Endometrial microvascular endothelial cells (primary cell): ENCODE data around the gene NTM. TPM values are rescaled to one million over a fixed set of nuclear protein-coding genes. Genes with fewer than 3 reads are reported as not detected.

ENCODE experiments used
- in situ Hi-C: cut with HindIII; loops from 2 replicates; pipeline ENCODE4 v1.10.0; 2017; ENCODE audit warnings: low sequenced_read_pairs, low pct_unique_long_range_greater_than_20kb; ENCODE audit errors: inconsistent ontology term
- total RNA-seq: library from RNA; depleted of rRNA; stranded (reverse); fragments of >200 nt; gene quantifications from one replicate; pipeline ENCODE4 v1.2.3, GENCODE V29; 2015; ENCODE audit errors: inconsistent ontology term

NTM gene
- total RNA-seq, 1 donor from 2014 or later, result 4.3 TPM

DNA sequence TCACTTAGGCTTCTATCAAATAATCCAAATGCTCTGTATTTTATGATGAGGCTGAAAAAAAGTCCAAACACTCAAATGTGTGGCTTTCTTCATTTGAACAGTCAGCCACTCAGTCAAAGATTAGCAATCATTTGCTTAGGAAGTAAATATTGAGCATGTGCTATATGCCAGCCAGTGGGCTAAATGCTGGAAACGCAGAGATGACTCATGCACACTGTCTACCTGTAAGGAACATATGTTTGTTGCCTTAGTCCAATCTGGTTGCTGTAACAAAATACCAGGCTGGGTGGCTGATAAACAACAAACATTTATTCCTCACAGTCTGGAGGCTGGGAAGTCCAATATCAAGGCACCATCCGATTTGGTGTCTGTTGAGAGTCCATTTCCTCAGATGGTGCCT is 617.3 kb downstream of the NTM start:
- in situ Hi-C loops, result no loop called here

DNA sequence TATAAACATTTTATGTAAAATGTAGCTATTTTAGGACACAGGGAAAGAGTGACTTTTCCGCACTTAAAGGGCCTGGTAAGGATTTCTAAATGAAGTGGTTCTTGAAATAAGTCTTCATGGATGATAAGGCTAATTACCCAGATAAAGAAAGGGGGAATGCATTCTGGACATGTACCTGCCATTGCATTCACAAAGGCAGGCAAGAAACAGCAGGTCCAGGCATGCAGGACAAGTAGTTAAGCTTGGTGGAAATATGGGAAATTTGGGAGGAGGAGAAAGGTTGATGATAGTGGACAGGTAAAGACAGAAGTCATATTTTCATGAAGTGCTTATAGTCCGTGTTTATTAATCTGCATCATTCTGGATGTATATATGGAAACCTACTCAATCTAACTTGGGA is 621.2 kb downstream of the NTM start:
- in situ Hi-C loops, result no loop called here

DNA sequence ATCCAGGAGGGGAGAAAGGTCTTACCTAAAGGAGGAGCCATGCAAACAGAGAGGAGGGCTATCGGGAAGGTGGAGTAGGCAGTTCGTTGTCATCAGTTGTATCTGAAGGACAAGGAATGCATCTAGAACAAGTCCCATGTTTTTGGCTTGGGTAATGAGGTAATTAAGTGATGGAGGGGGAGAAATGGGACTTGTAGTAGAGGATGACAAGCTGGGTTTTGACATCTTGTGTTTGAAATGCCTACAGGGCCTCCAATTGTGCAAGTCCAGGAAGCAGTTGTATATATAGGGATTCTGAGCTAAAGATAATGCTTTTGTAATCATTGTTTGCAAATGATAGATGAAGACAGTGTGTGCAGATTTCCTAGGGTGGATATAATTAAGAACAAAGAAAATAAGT is 622.8 kb downstream of the NTM start:
- in situ Hi-C loops, result no loop called here

DNA sequence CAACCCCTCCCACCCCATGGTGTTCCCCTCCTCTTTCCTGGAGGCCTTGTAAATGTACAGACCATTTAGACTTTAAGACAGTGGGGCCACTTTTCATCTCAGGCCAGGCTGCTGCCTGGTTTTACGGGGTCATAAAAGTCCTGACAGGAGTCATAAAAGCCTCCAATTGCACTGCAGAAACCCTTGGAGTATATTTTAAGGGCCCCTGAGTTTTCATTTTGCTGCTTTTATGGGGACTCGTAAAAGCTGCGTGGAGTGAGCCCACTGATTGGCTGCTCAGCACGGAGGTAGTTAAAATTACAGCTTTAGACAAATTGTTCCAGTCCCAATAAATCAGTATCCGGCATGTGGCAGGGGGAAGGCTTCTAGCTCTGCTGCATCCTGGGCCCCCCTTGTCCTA is 627.6 kb downstream of the NTM start:
- in situ Hi-C loops, result no loop called here

DNA sequence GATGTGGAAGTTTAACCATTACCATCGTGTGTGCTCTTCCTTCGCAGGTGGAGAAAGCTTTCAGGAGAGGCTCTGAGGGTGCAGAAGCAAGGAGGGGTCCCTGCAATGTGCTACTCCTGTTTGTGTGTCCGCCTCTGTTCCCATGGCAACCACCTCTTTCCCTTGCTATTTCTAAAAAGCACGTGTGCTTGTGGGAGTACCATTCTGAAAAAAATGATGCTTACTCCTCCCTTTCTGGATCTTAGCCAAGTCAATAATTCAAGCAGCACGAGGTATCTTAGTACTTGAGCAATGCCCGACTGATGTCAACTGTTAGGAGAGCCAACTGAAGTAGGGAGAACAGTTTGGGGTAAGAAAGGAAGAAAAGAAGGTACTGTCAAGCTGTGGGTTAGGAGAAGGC is 628.7 kb downstream of the NTM start:
- in situ Hi-C loops, result no loop called here

DNA sequence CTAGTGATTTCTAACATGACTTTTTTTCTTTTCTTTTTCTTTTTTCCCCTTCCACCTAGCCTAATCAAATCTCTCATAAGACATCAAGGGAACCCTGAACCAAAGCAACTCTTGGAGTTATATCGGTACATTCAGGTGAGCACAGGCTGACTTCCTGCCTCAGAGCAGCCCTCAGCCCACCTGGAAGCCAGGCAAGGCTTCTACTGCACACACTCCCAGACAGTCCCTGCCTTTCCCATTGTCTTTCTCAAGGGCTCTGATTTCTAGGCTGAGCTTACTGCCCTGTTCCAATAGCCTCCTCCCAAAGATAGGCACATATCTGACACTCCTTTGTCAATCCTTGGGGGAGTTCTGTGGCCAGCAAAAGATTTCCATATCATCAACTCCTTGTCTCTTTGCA is 629.5 kb downstream of the NTM start:
- in situ Hi-C loops, result no loop called here

DNA sequence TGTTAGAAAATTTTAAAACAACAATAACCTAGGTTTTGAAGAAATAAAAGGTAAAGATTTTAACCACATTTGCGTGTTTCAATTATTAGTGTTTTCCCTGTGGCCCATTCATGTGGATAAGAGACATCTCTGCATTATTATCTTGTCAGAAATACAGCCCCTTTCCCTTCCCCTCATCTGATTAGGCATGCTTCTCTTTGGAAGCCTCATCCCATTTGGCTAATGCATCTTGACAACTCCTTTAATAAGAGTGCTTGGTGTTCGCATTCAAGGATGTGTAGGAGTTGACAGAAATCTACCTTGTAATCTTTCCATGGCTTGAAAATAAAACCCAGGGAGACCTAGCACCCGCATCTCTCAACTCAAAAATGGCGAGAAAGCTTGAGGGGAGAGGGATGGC is 635.5 kb downstream of the NTM start:
- in situ Hi-C loops, result no loop called here

DNA sequence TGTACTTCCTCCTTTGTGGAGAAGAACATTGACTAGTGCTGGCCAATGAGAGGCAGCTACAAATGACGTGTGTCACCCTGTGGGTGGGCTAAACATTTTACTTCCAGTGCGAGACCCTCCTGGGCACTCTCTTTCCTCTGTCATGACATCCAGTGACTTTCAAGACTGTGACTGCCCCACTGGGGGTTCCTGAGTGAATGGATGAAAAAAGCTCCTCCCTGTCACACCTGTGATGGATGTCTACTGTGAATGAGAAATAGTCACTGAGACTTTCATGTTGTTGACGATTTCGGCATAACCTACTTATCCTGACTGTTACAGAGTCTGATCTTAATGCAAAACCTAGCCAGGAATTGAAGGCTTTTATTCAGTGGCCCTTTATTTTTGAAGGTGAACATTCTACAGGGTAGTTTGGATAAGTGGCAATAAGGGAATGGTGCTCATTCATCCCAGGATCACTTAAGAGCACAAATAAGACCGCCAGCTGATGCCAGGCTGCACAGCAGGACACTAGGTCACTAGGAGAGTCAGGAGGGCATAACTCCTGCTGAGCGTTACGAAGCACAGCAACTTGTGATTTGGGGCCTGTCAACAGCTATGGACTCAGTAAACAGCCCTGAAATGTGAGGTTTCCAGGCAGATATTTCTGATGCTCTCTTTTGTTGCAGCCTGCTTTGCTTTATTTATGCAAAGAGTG is 636.6 kb downstream of the NTM start:
- in situ Hi-C loops, result no loop called here

DNA sequence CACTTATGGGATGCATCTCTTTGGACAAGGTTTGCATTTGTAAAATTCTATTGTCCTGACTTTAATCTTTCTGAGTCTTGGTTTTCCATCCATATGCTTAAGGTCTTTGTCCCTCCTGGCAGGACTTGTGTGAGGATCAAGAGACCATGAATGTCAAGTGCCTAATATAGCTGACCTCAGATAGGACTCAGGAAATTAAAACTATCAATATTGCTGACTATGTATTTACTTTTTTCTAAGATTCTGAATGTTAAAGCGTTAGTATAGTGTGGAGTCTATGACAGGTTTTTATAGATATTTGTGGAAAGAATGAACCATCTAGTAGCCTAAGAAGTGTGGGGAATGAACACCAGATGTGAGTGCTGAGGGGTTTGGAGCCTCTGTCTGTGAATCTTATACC is 637.8 kb downstream of the NTM start:
- in situ Hi-C loops, result no loop called here

DNA sequence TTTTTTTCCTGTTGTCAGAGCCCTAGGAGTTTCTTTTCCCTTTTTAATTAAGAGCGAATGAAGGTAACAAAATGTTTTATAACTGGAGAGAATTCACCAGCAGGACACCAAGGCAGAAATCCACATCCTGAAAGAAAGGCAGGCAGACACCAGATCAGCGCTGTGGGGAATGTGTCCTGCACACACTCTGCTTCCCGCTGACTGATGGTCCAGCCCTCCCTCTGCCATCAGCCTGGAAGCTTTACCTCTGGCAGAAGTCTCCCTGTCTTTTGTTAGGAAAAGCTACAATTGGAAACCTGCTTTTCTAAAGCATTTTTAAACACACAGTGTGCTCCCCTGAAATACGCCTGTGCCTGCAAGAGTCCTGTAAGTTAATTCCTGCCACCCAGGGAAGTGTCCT is 638.5 kb downstream of the NTM start:
- in situ Hi-C loops, result no loop called here

DNA sequence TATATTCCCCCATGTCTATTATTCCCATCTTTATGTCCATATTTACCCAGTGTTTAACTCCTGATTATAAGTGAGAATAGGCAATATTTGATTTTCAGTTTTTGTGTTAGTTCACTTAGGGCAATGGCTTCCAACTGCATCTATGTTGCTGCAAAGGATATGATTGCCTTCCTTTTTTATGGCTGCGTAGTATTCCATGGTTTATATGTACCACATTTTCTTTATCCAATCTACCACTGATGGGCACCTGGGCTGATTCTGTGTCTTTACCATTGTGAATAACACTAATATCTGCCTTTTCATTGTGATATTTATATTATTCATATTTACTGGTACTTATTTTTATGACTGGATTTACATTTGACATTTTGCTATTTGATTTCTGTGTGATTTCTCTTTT is 649.6 kb downstream of the NTM start:
- in situ Hi-C loops, result no loop called here

DNA sequence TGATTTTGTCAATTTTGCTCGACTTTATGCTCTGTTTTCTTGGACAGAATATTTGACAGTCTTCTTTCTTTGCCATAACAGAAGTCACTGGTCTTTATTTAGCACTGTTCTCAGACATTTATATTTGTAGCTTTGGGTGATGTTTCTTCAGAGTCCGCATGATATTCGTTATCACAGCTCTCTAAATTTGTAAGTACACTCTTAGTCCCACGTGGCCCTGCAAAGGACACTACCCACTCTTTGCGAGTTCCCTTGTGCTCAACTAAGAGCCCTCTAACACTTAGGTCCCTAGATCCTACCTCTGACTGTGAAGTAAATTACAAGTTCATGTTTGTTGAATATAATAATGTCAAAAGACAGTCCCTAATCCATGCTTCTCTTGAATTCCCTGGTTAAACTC is 651.9 kb downstream of the NTM start:
- in situ Hi-C loops, result no loop called here

DNA sequence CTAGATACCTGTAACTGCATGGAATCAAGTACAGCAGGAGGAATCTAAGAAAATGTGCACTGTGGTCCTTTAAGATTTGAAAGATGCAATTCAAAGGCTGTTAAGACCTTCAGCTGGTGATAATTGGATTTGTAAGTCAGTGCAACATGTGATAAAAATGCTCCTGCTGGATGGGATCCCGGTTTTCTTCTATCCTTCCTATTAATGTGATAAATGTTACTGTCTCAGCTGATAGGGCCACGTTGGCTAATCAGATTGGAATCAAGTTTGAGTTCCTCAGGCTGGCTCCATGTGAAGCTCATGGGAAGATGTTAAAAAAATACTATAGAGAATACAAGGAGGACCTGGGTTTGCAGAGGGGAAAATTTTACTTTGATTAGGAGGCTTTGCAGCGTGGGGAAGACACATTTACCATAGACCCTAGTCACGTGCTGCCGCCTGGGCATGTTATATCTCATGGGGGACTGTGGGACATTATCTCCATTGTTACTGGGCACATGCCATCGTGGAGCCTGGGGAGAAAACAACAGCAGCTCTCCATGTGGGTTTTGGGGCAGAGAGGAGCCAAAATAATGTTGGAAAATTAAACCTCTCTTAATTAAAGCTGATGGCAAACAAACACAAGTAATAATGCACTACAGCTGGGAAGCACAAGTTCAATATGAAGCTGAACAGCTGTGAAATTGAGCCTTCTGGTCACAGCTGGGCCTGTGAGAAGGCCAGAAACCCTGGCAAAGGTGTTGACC is 652.5 kb downstream of the NTM start:
- in situ Hi-C loops, result no loop called here

DNA sequence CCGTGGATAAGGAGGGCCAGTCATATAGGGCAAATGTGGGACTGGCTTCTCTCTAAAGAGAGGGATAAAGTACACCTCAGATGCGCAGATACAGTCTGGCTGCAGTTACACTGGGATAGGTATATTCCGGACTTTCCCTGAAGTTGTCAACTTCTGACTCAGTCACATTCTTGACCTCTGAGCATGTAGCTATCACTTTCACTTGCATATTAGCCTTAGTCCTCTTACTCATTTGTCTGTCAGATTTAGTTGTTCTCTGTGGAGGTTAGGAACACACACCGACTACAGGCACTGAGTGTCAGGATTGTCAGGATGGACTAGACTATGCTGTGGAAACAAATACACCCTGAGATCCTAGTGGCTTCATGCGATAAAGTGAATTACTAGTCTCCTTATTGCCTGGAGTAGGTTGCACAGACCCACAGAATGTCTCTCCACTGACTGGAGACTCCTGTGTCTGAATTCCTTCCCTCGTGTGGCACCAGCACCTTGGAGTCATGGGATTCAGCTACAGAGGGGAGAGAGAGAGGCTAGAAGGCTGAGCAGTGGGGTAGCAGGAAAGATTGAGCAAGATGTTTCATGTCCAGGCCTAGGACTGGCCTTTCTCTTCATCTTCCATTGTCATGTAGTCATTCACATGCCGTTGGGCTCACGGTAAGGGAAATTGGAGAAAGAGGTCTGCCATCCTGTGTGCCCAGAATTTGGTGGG is 654.3 kb downstream of the NTM start:
- in situ Hi-C loops, result no loop called here

DNA sequence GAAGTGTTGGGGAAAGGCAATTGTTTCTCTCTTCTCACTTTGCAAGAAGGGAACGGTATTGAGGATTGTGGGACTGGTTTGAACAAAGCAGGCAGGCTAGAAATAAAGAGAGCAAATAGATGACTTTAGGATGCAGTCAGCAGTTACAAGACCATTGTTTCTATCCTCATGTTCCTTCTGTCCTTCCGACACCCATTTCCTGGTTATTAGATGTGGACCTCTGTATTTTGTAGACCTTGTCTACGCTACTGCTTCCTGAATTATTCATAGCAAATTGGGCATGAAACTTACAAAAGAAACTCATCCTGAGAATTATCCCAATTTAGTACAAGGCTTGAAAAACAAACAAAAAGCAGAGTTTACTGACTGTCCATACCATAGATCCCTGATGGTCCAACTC is 656.3 kb downstream of the NTM start:
- in situ Hi-C loops, result no loop called here

DNA sequence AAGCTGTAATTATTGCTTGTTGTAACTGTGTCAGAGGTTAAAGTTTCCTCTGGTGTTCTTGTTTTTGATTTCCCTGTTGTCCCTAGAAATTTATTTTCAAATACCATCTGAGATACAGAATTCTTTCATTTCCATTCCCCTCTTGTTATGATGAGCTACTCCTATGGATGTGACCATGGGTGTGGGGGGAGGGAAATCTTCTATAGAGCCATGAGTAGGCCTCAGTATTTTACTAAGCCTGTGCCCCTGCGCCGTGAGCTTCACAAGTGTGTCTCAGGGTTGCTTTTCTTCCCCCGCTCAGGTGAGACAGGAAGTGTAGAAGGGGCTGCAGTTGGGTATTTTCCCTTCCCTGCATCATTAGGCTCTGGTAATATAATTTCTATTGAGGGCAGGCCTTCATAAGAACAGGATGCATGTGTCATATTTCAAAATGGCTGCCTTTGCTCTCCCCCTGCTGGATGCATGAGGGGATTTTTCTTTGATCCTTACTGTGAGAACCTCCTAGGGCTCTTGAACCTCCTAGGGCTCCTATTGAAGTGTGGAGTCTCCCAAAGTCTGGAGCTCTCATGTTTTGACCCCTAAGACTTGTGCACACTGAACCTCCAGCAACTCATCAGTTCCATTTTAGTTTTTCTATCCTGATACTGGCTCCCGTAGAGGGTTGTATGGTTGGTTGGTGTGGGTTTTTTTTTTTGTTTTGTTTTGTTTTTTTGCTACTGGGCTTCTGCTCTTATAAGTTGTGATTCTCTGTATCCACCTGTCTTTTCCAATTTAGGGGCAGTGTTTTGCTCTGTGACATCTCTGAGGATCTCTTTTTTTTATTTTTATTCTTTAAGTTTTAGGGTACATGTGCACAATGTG is 658.2 kb downstream of the NTM start:
- in situ Hi-C loops, result no loop called here

DNA sequence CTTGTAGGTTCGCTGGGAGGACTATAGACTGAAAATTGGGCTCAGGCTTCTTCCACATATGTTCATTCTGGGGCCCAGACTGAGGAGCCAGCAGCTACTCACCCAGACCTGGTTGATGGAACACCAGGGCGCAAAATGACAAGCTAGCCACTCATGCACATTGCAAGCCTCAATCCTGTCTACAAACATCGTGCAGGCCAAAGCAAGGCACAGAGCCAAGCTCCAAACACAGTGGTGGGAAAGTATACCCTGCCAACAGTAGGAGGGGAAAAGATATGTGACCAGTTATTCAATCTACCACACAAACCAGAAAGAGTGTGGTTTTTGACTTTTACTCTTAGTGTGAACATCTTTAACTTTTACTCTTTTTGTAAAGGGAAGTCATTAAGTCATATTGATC is 660.5 kb downstream of the NTM start:
- in situ Hi-C loops, result no loop called here

DNA sequence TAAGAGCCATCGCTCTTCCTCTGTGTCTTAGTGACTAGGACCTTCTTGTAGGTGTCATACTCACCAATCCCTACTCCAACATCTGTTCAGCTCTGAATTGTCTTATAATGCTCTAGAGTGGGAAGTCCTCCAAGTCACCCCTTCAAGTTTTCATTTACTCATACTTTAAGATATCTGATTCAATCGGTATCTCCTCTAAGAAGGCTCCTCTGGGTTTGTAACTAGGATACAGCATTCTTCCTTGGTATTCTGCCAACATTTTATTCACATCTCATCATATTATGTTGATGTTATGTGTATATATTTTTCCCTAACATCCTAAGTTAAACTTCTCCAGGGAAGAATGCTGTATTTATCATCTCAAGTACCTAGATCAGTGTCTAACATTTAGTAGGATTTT is 662.1 kb downstream of the NTM start:
- in situ Hi-C loops, result no loop called here

DNA sequence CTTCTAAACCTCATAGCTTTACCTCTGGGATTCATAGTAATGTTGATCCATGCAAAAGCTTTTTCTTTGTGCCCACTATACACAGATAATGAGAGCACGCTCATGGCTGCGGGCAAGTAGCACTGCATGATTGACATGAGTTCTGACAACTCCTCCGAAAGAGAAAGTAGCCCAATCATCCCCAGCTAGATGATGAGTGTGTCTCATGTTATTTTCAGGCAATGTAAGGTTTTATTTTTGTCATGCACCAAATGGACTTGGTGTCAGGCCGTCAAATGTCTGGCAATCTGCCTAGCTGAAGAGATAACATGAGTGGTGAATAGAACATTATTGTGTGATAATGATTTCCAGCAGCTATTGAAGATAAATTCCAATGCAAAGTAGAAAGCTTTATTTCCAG is 662.6 kb downstream of the NTM start:
- in situ Hi-C loops, result no loop called here
